Fibroblast of skin of left quadriceps (primary cell): Measurements from ENCODE around the gene PIK3AP1.
"Not testable (repeated sequence)": the region's sequence is repeated elsewhere in the genome, so short reads cannot be mapped to it uniquely, and the experiment has no call there.

ENCODE experiments used
- DNase-seq, 2 experiments: peaks; one replicate each; pipeline ENCODE4 v3.0.0-alpha.2; 2013; ENCODE audit warnings: low read depth in 2 of 2

The PIK3AP1 gene

GRCh38 chr10:96721207-96721572 lies 876 bp upstream of the PIK3AP1 start:
- no peak for DNase-seq

DNA sequence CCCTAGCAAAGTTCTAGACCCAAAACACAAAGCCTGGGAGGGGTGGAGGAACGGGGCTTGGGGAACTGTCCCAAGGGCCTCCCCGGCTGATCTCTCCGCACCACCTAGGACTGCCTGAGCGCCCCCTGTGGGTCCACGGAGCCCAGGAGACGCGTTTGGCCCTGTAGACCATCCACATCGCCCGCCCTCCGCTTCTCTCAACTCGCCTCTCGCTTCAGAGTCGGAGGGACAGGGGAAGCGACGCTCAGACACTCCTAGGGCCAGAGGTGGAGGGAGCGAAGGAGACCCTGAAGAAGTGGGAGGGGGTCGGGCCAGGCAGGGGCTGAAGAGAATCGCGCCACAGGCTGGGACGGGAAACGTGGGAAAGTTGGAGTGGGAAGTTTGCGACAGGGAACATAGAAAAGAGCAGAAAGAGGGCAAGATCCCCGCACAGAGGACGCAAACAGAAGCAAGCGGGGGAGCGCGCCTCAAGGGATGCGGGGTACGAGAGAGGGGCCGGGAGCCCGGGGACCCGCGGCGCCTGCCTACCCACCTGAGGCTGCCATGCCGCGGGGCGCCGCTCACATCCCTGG lies 378 bp downstream of the PIK3AP1 start:
- DNase-seq = no peak

- DNase-seq = no peak
These were observed 1.1 kb downstream of the PIK3AP1 start for GRCh38 chr10:96719200-96719599.

DNA sequence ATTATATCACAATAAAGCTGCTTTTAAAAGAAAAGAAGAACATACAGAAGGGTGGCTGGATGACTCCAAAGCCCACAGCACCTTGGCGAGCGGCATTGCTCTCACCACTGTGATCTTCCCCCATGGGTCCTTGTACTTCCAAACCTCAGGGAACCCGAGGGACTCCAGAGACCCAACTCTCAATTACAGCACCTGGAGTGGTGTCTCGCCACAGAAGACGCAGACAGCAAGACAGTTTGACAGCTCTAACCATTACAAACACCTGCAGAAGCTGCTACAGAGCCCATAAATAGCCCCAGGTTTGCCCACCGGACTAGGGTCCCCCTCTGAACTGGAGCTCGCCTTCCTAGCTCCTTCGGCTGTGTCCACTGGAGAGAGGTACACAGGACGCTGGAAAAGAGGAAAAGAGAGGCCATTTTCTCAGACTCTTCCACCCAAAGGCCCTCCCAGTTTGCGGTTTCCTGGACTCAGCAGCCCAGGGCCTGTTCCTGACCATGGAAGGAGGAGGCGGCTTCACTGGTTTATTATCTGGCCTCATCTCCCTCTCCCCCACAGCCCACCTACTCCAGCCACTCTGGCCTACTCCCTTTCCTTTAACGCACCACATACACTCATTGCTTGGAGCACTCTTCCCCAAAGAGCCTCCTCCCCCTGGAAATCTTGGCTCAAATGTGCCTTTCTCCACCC lies 1.9 kb downstream of the PIK3AP1 start:
- no peak for DNase-seq

- DNase-seq = no peak
These were observed 3.9 kb downstream of the PIK3AP1 start for GRCh38 chr10:96716390-96716789.

DNA sequence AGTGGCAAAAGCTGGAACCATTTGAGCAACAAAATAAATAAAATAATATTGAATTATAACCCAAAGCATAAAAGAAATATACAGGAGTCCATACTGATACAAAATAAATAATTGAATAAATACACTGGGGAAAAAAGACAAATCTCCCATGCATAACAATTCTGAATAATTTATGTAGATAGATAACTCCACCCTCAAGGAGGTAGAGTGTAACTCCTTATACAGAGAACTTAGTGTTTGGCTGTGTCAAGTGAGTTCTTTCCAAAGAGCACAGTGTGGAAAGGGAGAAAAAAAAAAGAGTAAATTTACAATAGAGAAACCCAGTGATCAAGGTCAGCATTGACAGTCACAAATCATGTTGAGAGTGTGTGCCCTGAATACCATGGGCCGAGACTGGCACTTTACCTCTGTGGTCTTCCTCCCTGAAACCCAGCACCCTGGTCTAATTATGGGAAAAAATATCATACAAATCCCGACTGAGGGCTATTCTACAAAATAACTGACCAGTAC lies 5.5 kb downstream of the PIK3AP1 start:
- no peak for DNase-seq

DNA sequence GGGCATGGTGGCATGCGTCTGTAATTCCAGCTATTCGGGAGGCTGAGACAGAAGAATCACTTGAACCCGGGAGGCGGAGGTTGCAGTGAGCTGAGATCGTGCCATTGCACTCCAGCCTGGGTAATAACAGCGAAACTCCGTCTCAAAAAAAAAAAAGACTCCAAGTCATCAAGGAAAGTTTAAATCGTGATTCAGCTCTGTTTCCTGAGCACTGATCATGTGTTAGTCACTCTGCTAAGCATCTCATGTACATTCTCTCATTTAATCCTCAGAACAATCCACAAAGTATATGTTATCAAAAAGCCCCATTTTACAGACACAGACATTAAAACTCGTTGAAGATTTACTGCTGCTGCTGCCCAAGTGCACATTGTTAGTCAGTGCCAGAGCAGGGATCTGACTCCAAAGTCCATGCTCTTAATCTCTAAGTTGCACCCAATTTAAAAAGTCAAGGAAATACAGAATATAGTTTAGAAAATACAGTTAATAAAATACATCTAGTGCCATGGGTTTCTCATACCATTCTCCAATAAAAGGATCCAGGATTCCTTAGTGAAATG lies 6.2 kb downstream of the PIK3AP1 start:
- DNase-seq = no peak

- DNase-seq = no peak
These were observed 7.5 kb downstream of the PIK3AP1 start for GRCh38 chr10:96712662-96713271.

DNA sequence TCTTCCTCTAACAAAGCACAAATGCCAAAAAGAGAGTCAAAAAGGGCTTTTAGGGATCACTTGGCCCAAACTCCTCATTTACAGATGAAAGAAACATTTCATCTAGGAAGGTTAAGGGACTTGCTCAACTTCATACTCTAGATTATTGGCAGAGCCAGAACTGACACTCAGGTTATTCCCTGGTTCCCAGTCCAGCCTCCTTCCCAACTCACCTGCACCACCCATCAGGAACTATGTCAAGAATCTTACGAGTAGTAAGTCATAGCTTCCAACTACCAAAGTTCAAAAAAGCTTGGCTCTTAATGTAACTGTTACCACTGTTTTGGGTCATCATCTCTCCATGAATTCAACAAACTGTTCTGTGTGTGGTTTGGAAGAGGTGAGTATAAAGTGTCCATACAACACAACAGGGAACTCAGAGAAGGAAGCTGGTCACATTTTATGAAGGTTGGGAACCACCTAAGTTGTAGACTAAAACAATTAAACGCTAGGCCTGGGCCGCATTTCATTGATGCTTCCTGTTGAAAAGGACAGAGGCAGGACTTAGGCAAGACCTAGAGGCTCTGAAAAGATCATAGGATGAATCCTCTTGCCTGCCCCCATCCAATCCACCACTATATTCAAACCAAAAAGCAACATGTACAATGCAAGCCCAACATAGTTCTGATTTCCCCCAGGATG lies 9.1 kb downstream of the PIK3AP1 start:
- DNase-seq = no peak

- DNase-seq = no peak
These were observed 10.8 kb downstream of the PIK3AP1 start for GRCh38 chr10:96709525-96709924.

DNA sequence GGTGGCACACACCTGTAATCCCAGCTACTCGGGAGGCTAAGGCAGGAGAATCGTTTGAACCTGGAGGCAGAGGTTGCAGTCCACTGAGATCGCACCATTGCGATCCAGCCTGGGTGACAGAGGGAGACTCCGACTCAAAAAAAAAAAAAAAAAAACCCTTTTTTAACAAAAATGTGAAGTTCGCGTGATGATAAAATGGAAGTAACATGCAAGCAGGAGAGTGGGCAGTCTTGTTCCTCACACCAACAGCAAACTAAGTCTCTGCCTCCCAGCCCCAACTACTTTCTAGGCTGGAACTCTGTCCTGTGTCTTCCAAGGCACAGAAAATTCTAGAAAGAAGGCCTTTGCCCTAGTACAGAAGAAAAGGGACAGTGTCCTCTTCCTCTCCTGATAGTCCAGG lies 11.3 kb downstream of the PIK3AP1 start:
- no peak for DNase-seq

DNA sequence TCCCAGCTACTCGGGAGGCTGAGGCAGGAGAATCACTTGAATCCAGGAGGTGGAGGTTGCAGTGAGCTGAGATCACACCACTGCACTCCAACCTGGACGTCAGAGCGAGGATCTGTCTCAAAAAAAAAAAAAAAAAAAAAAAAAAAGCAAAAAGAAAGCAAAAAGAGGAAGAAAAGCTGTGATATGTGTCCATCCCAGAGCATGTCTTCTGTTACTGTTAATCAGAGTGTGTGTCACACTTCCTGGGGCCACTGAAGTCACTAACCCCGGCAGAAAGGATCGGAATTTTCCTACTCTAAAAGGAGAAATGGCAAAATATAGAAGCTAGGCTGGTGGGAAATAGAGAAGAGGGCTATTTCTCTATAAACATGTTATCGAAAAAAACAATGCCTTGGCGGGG lies 11.9 kb downstream of the PIK3AP1 start:
- no peak for DNase-seq

DNA sequence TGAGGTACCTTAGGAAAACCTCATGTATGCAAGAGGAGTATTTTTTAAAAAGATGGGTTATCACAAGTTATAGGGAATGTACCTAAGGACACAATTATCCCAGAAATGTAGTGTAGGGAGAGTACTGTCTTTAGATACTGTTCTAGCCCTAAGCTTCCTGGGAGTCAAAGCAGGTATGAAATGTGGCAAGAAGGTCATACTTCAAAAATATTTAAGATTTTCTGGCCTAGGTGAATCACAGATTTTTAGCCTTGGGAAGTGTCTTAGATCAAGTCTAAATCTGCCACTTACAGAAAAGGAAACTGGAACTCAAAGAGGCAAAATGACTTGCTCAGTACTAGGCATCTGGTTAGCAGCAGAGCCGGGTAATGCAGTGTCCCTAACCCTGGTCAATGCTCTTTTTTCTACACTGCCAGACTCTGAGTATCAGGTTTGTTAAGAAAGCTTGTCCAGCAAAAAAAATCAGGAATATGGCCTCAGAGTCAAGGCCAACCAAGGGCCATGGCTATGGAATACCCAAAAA lies 13.9 kb downstream of the PIK3AP1 start:
- DNase-seq = no peak

GRCh38 chr10:96705134-96705533 lies 15.2 kb downstream of the PIK3AP1 start:
- no peak for DNase-seq

DNA sequence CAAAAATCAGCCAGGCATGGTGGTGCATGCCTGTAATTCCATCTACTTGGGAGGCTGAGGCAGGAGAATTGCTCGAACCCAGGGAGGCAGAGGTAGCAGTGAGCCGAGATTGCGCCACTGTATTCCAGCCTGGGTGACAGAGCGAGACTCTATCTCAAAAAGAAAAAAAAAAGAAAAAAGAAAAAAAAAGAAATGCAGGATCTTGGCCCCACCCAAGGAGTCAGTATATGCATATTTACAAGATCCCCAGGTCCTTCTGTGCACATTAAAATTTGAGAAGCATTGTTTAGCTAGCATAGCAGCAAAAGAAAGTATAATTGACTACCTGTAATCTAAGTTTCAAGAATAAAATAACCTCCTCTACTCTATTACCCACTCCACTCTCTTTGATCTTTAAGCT lies 15.8 kb downstream of the PIK3AP1 start:
- DNase-seq = no peak

GRCh38 chr10:96703358-96703757 lies 17.0 kb downstream of the PIK3AP1 start:
- no peak for DNase-seq

GRCh38 chr10:96701265-96701664 lies 19.0 kb downstream of the PIK3AP1 start:
- DNase-seq = no peak

DNA sequence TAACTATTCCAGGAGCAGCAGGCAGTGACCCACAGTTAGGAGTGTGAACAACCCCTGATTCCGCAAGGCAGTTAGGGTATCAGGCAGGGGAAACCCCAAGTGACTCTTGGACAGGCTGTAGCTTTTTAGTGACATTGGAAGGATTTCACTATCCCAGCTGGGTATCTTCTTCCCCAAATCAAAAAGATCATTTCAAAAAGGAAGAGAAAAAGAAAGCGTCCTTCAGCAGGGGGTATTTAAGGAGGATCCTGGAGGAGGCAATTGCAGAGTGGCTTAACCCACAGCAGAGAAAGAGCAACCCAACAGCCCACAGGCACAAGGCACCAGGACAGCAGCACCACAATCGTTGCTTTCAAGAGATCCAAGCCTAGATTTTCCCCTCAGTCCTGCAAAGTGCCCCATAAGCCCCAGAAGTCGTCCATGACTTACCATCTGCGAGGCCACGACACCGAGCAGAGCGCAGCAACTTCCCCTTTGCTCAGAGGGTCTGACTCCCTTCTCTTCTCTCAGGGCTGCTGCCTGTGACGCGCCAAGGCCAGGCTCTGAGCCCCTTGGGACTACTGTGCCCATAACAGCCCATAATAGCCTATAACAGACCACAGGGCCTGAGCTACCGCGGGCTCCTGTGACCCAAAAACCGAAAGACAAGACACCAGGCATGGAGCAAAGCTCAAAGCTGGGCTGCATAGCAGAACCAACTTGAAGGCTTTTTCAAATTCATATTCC lies 19.8 kb downstream of the PIK3AP1 start:
- no peak for DNase-seq

GRCh38 chr10:96699613-96700012 lies 20.7 kb downstream of the PIK3AP1 start:
- no peak for DNase-seq

- not testable (repeated sequence) for DNase-seq
These were observed 22.0 kb downstream of the PIK3AP1 start for GRCh38 chr10:96698305-96698704.

DNA sequence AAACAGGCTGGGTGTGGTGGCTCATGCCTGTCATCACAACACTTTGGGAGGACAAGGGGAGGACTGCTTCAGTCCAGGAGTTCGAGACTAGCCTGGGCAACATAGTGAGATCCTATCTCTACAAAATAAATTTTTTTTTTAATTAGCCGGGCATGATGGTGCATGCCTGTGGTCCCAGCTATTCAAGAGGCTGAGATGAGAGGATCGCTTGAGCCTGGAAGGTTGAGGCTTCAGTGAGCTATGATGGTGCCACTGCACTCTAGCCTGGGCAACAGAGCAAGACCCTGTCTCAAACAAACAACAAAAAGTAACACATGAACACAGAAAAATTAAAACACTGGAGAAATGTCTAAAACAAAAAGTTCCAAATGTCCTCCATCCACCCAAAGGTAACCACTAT lies 22.9 kb downstream of the PIK3AP1 start:
- DNase-seq = no peak
